Inflammatory macrophage treated with lipopolysaccharide for 1 hour (primary cell): ENCODE measurements around the gene MCCC2.
"Not testable (repeated sequence)": the region's sequence is repeated elsewhere in the genome, so short reads cannot be mapped to it uniquely, and the experiment has no call there.

ENCODE experiments used
- DNase-seq, 2 donors: peaks; one replicate each; pipeline ENCODE4 v3.0.0-alpha.2; 2020 to 2022

MCCC2 gene

GRCh38 chr5:71586941-71587765 lies at the start of gene MCCC2:
MCCC2 (plus strand) TSS chr5:71587340; CDS start chr5:71587426, 86 bp downstream.
- DNase-seq = peak; percentile 98

DNA sequence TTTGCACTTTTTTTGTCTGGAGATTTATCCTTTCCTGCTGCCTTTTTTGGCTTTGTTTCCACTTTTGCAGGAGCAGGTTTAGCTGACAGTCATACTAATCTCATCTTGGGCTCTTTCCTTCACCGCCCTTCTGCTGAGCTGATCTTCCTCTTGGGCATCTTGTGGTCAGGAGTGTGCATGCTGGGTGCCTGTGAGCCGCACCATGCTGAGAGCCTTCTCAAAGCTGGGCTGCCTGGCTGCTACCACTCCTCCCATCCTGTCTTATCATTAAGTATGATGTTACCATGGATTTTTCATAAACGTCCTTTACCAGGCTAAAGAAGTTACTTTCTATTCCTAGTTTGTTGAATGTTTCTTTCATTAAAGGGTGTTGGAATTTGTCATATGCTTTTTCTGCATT lies 49.5 kb upstream of the MCCC2 start:
- DNase-seq = no peak

- DNase-seq = not testable (repeated sequence)
Measured at GRCh38 chr5:71550885-71551284, 36.3 kb upstream of the MCCC2 start.

DNA sequence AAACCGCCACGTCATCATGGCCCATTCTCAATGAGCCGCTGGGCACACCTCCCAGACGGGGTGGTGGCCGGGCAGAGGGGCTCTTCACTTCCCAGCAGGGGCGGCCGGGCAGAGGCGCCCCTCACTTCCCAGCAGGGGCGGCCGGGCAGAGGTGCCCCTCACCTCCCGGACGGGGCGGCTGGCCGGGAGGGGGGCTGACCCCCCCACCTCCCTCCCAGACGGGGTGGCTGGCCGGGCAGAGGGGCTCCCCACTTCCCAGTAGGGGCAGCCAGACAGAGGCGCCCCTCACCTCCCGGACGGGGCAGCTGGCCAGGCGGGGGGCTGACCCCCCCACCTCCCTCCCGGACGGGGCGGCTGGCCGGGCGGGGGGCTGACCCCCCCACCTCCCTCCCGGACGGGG lies 35.6 kb upstream of the MCCC2 start:
- DNase-seq = not testable (repeated sequence)

GRCh38 chr5:71552026-71552749 lies 35.0 kb upstream of the MCCC2 start:
- DNase-seq = not testable (repeated sequence)

DNA sequence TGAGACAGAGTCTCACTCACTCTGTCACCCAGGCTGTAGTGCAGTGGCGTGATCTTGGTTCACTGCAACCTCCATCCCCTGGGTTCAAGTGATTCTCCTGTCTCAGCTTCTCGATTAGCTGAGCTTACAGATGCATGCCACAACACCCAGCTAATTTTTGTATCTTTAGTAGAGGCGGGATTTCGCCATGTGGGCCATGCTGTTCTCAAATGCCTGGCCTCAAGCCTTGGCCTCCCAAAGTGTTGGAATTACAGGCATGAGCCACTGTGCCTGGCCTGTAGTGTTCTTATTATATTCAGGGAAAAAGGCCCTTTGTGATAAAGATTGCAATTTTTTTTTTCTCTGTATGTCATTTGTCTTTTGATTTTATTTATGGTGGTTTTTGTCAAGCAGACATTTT lies 24.0 kb upstream of the MCCC2 start:
- no peak for DNase-seq

DNA sequence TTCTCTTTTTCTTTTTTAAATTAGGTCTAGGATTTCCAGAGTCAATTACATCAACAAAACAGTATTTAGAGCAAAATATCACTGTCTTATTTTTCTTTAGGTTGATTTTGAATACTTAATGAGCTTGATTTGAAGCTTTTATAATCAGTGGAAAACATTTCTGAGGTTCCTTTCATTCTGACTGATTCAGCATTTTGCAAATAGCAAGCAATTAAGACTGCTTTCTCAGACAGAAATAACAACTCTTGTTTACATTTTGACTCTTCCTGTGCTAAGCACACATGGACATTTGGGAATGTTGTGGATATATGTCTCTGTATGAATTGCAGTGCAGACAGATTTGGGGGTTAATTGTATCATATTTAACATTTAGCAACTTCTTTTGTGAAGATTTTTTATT lies 22.2 kb upstream of the MCCC2 start:
- DNase-seq = no peak

DNA sequence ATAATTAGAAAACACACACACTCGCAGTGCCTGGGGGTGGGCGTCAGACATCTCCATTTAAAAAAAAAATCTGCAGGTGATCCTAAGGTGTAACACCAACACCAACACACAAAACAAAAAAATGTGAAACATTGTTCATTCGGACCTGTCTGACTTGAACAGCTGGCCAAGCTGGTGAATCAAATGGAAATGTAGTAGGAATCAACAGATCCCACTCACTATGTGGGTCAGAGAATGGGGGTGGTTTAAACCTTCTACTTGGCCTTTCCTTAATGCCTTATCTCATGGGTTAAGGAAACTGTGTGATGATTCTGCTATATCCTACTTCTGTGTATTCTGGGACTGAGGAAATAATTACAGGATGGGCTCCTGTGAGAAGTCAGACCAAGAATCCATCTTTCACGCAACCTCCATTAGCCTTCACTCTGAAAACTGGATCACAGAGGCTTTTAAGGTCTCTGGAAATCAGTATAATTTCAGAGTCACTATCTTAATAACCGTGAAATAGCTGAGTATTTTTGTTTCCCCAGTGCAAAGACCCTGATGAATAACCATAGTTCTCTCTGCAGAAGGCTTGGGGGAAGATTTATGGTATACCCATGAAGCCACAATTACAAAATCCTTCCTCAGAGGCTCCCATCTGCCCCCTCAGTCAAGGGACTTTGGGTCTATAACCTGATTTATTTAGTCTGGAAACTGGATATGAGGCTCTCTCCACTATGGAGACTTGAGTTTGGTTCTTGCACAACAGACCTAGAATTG lies 17.2 kb upstream of the MCCC2 start:
- DNase-seq = no peak

DNA sequence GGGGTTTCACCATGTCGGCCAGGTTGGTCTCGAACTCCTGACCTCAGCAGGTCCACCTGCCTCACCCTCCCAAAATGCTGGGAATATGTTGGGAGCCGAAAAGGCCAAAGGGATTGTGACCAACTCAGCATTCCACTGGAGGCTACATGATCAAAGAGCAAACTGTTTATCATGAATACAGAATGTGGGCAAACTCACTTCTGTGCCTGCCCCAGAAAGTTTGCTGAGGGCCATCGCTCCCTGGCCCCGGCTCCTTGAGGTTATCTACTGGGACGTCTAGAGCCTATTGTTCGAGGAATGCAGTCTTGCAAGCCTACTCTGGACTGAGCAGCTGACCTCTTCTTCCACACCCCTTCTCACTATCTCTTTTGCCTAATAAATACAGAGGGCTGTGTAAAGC lies 15.3 kb upstream of the MCCC2 start:
- DNase-seq = not testable (repeated sequence)

DNA sequence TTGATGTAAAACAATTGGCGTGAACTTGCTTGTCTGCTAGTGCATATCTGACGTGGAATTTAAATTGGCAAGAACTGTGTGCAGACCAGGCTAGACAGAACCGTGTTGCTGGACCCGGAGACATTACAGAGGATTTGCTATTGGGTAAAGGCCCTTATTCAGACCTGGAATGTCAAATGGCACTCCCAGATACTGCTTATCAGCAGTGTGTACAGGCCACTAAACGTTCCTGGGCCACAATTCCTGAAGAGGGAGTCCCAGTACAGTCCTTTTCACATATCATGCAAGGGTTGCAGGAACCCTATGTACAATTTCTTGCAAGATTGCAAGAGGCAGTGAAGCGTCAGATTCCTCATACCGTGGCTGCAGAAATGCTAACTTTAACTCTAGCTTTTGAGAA lies 13.5 kb upstream of the MCCC2 start:
- no peak for DNase-seq

- DNase-seq = not testable (repeated sequence)
Measured at GRCh38 chr5:71575588-71575987, 11.6 kb upstream of the MCCC2 start.

DNA sequence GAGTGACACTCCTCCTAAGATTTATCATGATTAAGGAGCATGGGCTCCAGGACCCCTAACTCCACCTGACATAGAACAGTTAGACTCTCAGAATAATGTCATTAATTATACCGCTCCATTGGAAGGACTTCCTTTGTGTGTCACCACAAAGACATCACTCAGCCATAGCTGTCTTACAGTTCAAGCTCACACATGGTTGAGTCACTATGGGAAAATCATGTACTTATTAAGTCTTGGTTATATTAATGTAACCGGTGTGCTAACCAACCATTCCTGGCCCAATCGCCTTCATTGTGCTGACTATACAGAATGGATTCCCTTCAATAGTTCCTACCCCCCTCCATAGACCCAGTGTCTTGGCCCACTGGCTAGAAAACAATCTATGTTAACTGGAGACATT lies 10.9 kb upstream of the MCCC2 start:
- no peak for DNase-seq

DNA sequence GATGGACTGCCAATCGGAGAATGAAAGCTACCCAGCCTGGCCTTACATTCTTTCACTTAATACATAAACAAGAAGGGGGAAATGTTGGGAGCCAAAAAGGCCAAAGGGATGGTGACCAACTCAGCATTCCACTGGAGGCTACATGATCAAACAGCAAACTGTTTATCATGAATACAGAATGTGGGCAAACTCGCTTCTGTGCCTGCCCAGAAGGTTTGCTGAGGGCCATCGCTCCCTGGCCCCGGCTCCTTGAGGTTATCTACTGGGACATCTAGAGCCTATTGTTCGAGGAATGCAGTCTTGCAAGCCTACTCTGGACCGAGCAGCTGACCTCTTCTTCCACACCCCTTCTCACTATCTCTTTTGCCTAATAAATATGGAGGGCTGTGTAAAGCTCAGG lies 9.3 kb upstream of the MCCC2 start:
- not testable (repeated sequence) for DNase-seq

GRCh38 chr5:71582945-71583584 lies 4.1 kb upstream of the MCCC2 start:
- DNase-seq = no peak

GRCh38 chr5:71586052-71586940 lies 844 bp upstream of the MCCC2 start:
- DNase-seq = no peak

DNA sequence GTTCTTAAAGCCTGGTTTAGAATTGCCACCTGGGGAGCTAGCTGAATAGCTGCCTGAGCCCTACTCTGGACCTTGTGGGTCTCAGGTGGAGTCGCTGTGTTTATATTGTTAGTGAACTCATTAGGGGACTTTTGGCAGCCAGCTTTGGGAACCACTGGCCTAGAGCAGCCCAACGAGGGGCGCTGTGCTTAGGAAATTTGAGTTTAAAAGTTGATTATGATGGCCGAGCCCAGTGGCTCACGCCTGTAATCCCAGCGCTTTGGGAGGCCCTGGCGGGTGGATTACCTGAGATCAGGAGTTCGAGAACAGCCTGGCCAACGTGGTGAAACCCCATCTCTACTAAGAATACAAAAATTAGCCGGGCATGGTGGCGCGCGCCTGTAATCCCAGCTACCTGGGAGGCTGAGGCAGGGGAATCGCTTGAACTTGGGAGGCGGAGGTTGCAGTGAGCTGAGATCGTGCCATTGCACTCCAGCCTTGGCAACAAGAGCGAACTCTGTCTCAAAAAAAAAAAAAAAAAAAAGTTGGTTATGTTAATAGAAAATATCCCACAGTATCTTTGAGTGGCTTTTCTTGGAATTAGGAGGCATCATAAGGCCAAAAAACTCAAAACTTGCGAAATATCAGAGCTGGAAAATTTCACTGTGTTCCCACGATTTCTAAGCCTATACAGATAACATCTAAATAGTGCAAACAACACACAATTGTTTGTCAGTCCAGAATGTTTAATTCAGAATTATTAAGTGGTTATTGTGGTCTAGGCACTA lies 809 bp downstream of the MCCC2 start:
- DNase-seq = peak; percentile 26 to 44

- no peak for DNase-seq
Measured at GRCh38 chr5:71588533-71588885, 1.4 kb downstream of the MCCC2 start.

GRCh38 chr5:71589903-71590302 lies 2.8 kb downstream of the MCCC2 start:
- DNase-seq = no peak

DNA sequence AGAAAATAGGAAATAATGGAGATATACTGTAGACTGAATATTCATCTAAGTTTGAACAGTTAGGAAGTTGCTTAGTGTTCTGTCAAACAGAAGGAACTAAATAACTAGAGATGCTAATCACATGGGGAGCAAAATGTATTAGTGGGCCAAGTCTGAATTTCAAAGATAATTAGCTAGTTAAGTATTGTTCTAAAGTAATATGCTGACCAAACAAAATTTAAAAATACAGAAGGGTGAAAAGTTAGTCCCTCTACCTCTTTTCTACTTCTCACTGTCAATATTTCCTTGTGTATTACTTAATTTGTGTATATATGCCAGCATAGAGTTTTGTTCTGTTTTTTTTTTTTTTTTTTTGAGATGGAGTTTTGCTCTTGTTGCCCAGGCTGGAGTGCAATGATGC lies 4.0 kb downstream of the MCCC2 start:
- DNase-seq = no peak

GRCh38 chr5:71596169-71596568 lies 9.0 kb downstream of the MCCC2 start:
- DNase-seq = no peak

DNA sequence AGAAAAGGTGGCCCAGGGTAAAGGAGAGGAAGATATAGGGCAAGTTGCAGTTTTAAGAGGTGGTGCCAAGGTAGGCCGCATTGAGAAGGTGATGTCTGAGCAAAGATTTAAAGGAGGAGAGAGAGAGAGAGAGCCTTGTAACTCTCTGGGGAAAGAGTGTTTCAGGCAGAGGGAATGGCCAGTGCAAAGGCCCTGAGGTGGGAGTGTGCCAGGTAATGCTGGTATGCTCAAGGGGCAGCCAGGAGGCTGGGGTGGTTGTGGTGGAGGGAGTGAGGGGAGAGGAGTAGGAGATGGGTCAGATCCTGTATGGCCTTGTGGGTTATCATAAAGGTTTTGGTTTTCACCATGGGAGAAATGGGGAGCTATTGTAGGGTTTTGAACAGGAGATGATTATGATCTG lies 9.9 kb downstream of the MCCC2 start:
- no peak for DNase-seq
